Mesendoderm (in vitro differentiated cells): ENCODE results near the gene STARD9.
"Not testable (repeated sequence)": the region's sequence is repeated elsewhere in the genome, so short reads cannot be mapped to it uniquely, and the experiment has no call there.

ENCODE experiments used
- DNase-seq: peaks from one replicate; pipeline ENCODE4 v3.0.0; 2013
- H2AK5ac ChIP-seq: 2 replicates; pipeline ENCODE4 v1.6.1; 2013; ENCODE audit warnings: low read length, inconsistent platforms
- H2BK120ac ChIP-seq: 2 replicates; pipeline ENCODE4 v1.6.1; 2013; ENCODE audit warnings: low read depth, mild to moderate bottlenecking, low read length, moderate library complexity, mixed read lengths
- H2BK15ac ChIP-seq: replicated peaks from 2 replicates; pipeline ENCODE4 v1.6.1; 2013; ENCODE audit warnings: low read depth, mild to moderate bottlenecking, moderate library complexity
- H2BK5ac ChIP-seq: 2 replicates; pipeline ENCODE4 v1.6.1; 2013; ENCODE audit warnings: low read length, inconsistent platforms
- H3K18ac ChIP-seq: 2 replicates; pipeline ENCODE4 v1.6.1; 2013; ENCODE audit warnings: mild to moderate bottlenecking, low read length, mixed read lengths
- H3K23ac ChIP-seq: one replicate; pipeline ENCODE4 v1.6.1; 2013; ENCODE audit warnings: low read length
- H3K27ac ChIP-seq: 2 replicates; pipeline ENCODE4 v1.5.1; 2013; ENCODE audit warnings: low read depth, mild to moderate bottlenecking, inconsistent platforms, low read length, moderate library complexity
- H3K27me3 ChIP-seq: 2 replicates; pipeline ENCODE4 v1.6.1; 2013; ENCODE audit warnings: low read length, control low read depth, mild to moderate bottlenecking, inconsistent platforms; ENCODE audit not compliant: insufficient read depth, poor library complexity
- H3K36me3 ChIP-seq: 2 replicates; pipeline ENCODE4 v1.6.1; 2013; ENCODE audit warnings: low read length, inconsistent platforms; ENCODE audit not compliant: control insufficient read depth, insufficient read depth
- H3K4ac ChIP-seq: one replicate; pipeline ENCODE4 v1.6.1; 2013; ENCODE audit warnings: low read depth, mild to moderate bottlenecking, low read length, moderate library complexity
- H3K4me1 ChIP-seq: 2 replicates; pipeline ENCODE4 v1.6.1; 2013; ENCODE audit warnings: low read depth, low read length, inconsistent platforms; ENCODE audit not compliant: control insufficient read depth
- H3K4me2 ChIP-seq: 2 replicates; pipeline ENCODE4 v1.6.1; 2013; ENCODE audit warnings: low read length
- H3K4me3 ChIP-seq: 2 replicates; pipeline ENCODE4 v1.5.1; 2013; ENCODE audit warnings: mild to moderate bottlenecking, low read length
- H3K56ac ChIP-seq: one replicate; pipeline ENCODE4 v1.6.1; 2013; ENCODE audit warnings: low read length
- H3K79me1 ChIP-seq: 2 replicates; pipeline ENCODE4 v1.6.1; 2013; ENCODE audit warnings: low read length, inconsistent platforms
- H3K79me2 ChIP-seq: 2 replicates; pipeline ENCODE4 v1.6.1; 2013; ENCODE audit warnings: mild to moderate bottlenecking, low read length; ENCODE audit not compliant: control insufficient read depth, insufficient read depth
- H3K9ac ChIP-seq: 2 replicates; pipeline ENCODE4 v1.6.1; 2013; ENCODE audit warnings: low read length, inconsistent platforms
- H4K5ac ChIP-seq: one replicate; pipeline ENCODE4 v1.6.1; 2013; ENCODE audit warnings: low read length
- H4K8ac ChIP-seq: one replicate; pipeline ENCODE4 v1.6.1; 2013; ENCODE audit warnings: low read depth, mild to moderate bottlenecking, control low read depth, low read length, moderate library complexity
- WGBS: extraction: QIAGEN DNeasy Blood & Tissue Kit; methylation state at CpG from one replicate; pipeline ENCODE4 v1.1.7; 2013; ENCODE audit warnings: low lambda C conversion rate, missing lambda C conversion rate; ENCODE audit not compliant: insufficient coverage; ENCODE audit errors: extremely low coverage; 5-methylcytosine and 5-hydroxymethylcytosine counted together

The STARD9 gene

GRCh38 chr15:42593143-42593542 is 17.7 kb downstream of the STARD9 start:
- H2AK5ac ChIP-seq = no peak overlapping the region
- no peak for DNase-seq
- no peak overlapping the region for H2BK5ac ChIP-seq
- no peaks in the 10 kb centered on the region for H3K79me2 ChIP-seq
- H4K8ac ChIP-seq = no peak overlapping the region
- H3K4me1 ChIP-seq = no peaks in the 10 kb centered on the region
- no peak overlapping the region for H3K23ac ChIP-seq
- H3K36me3 ChIP-seq = no peaks in the 10 kb centered on the region
- no CpG with 5 or more reads among the region's 4 CpGs for WGBS
- H3K18ac ChIP-seq = no peak overlapping the region
- H3K4me3 ChIP-seq = no peak overlapping the region
- no peak overlapping the region for H3K4ac ChIP-seq
- H3K4me2 ChIP-seq = no peak overlapping the region
- no peak overlapping the region for H3K56ac ChIP-seq
- H2BK15ac ChIP-seq = no peak overlapping the region
- no peaks in the 10 kb centered on the region for H3K27me3 ChIP-seq
- H3K27ac ChIP-seq = no peak overlapping the region
- H2BK120ac ChIP-seq = no peak overlapping the region
- H3K79me1 ChIP-seq = no peaks in the 10 kb centered on the region
- no peak overlapping the region for H3K9ac ChIP-seq
- H4K5ac ChIP-seq = no peak overlapping the region

GRCh38 chr15:42594095-42594494 is 18.7 kb downstream of the STARD9 start:
- no CpG with 5 or more reads among the region's 5 CpGs for WGBS
- Histone ChIP-seq H3K27ac (no peak overlapping the region), H3K9ac (no peak overlapping the region), H3K4me3 (no peak overlapping the region), H2BK120ac (no peak overlapping the region), H3K4me2 (no peak overlapping the region), H3K27me3 (no peaks in the 10 kb centered on the region), H4K5ac (no peak overlapping the region), H3K79me1 (no peaks in the 10 kb centered on the region), H2BK15ac (no peak overlapping the region), H3K18ac (no peak overlapping the region), H3K56ac (no peak overlapping the region), H3K4ac (no peak overlapping the region), H3K79me2 (no peaks in the 10 kb centered on the region), H3K23ac (no peak overlapping the region), H4K8ac (no peak overlapping the region), H2BK5ac (no peak overlapping the region), H3K36me3 (no peaks in the 10 kb centered on the region), H3K4me1 (no peaks in the 10 kb centered on the region), H2AK5ac (no peak overlapping the region)
- no peak for DNase-seq

- no peak overlapping the region for H2BK120ac ChIP-seq
- H2AK5ac ChIP-seq = no peak overlapping the region
- no peak overlapping the region for H3K4me2 ChIP-seq
- no peak overlapping the region for H2BK5ac ChIP-seq
- no peak overlapping the region for H3K27ac ChIP-seq
- no peaks in the 10 kb centered on the region for H3K79me1 ChIP-seq
- no peaks in the 10 kb centered on the region for H3K36me3 ChIP-seq
- no peak overlapping the region for H4K8ac ChIP-seq
- no peaks in the 10 kb centered on the region for H3K4me1 ChIP-seq
- H3K79me2 ChIP-seq = no peaks in the 10 kb centered on the region
- H3K4me3 ChIP-seq = no peak overlapping the region
- no peak overlapping the region for H3K56ac ChIP-seq
- no peak overlapping the region for H3K18ac ChIP-seq
- no peak overlapping the region for H3K23ac ChIP-seq
- no peak overlapping the region for H4K5ac ChIP-seq
- no peak overlapping the region for H3K4ac ChIP-seq
- DNase-seq = no peak
- WGBS = no CpG with 5 or more reads among the region's 4 CpGs
- no peak overlapping the region for H3K9ac ChIP-seq
- H3K27me3 ChIP-seq = no peaks in the 10 kb centered on the region
- no peak overlapping the region for H2BK15ac ChIP-seq
Measured at GRCh38 chr15:42595626-42596240, 20.3 kb downstream of the STARD9 start.

- H3K36me3 ChIP-seq, H3K4me2 ChIP-seq, H3K79me2 ChIP-seq, H3K4me1 ChIP-seq, H3K9ac ChIP-seq, H3K18ac ChIP-seq, H2BK5ac ChIP-seq, H3K27me3 ChIP-seq, H3K4ac ChIP-seq, H2BK15ac ChIP-seq, H3K79me1 ChIP-seq, DNase-seq, H4K5ac ChIP-seq, H3K27ac ChIP-seq, H4K8ac ChIP-seq, H3K56ac ChIP-seq, H2AK5ac ChIP-seq, H3K23ac ChIP-seq, H2BK120ac ChIP-seq, H3K4me3 ChIP-seq: not testable (repeated sequence)
- WGBS = no CpG with 5 or more reads among the region's 30 CpGs
Measured at GRCh38 chr15:42601316-42601715, 25.9 kb downstream of the STARD9 start.

GRCh38 chr15:42602501-42602900 is 27.1 kb downstream of the STARD9 start:
- Histone ChIP-seq H2BK5ac (no peak overlapping the region), H3K4ac (no peak overlapping the region), H3K9ac (no peak overlapping the region), H3K4me3 (no peak overlapping the region), H2AK5ac (no peak overlapping the region), H4K8ac (no peak overlapping the region), H3K23ac (no peak overlapping the region), H2BK120ac (no peak overlapping the region), H3K79me1 (no peaks in the 10 kb centered on the region), H2BK15ac (no peak overlapping the region), H4K5ac (no peak overlapping the region), H3K27me3 (no peaks in the 10 kb centered on the region), H3K56ac (no peak overlapping the region), H3K4me2 (no peak overlapping the region), H3K4me1 (no peaks in the 10 kb centered on the region), H3K36me3 (no peaks in the 10 kb centered on the region), H3K27ac (no peak overlapping the region), H3K18ac (no peak overlapping the region), H3K79me2 (no peaks in the 10 kb centered on the region)
- no CpG with 5 or more reads among the region's 3 CpGs for WGBS
- DNase-seq = no peak

GRCh38 chr15:42603978-42604377 is 28.6 kb downstream of the STARD9 start:
- no CpG with 5 or more reads among the region's 2 CpGs for WGBS
- Histone ChIP-seq H4K5ac (no peak overlapping the region), H2BK5ac (no peak overlapping the region), H3K27ac (no peak overlapping the region), H3K4ac (no peak overlapping the region), H3K9ac (no peak overlapping the region), H3K23ac (no peak overlapping the region), H3K4me2 (no peak overlapping the region), H3K36me3 (no peaks in the 10 kb centered on the region), H4K8ac (no peak overlapping the region), H3K79me2 (no peaks in the 10 kb centered on the region), H3K56ac (no peak overlapping the region), H3K4me3 (no peak overlapping the region), H2AK5ac (no peak overlapping the region), H3K79me1 (no peaks in the 10 kb centered on the region), H2BK120ac (no peak overlapping the region), H3K27me3 (no peaks in the 10 kb centered on the region), H3K18ac (no peak overlapping the region), H2BK15ac (no peak overlapping the region), H3K4me1 (no peaks in the 10 kb centered on the region)
- no peak for DNase-seq
